ENCODE measurements around the gene OTOGL. TPM values are rescaled to one million over a fixed set of nuclear protein-coding genes. Genes with fewer than 3 reads are reported as not detected.

The OTOGL gene
- polyA plus RNA-seq, 1 of the 3 experiments (the other 2 are of a cell fraction): 0.61 TPM

- Histone ChIP-seq H3K36me3 (replicated peaks in 1 of 2; ENCODE audit: control insufficient read depth in 1 of 2, insufficient read depth in 2 of 2, low read length in 1 of 2) (no peaks in the 10 kb centered on the region), H2AFZ (ENCODE audit: low read depth) (peak overlapping the region; percentile 22; the same call in 1 of the 2 replicates)
Measured at GRCh38 chr12:80193865-80194264, 94.5 kb downstream of the OTOGL start.

More at GRCh38 chr12:80193865-80194264, 94.5 kb downstream of the OTOGL start:
- H3K9ac ChIP-seq: no peak overlapping the region
- H3K79me2 ChIP-seq (ENCODE audit: insufficient read depth): no peaks in the 10 kb centered on the region
- H3K27me3 ChIP-seq (ENCODE audit: insufficient read depth): no peaks in the 10 kb centered on the region
- no peak for TF ChIP-seq EZH2phosphoT487 (IDR thresholded peaks at IDR 0.05; ENCODE audit: borderline replicate concordance, low read depth)
- TF ChIP-seq SMC3 (IDR thresholded peaks at IDR 0.05; ENCODE audit: low read depth, low read length): no peak
- no peak for TF ChIP-seq PBX3 (IDR thresholded peaks at IDR 0.05)
- no peak for TF ChIP-seq REST (IDR thresholded peaks at IDR 0.05; ENCODE audit: low read depth, low read length)
- TF ChIP-seq FOSL2 (IDR thresholded peaks at IDR 0.05; ENCODE audit: borderline replicate concordance, low read depth): no peak
- no peak for TF ChIP-seq FOXM1 (IDR thresholded peaks at IDR 0.05; ENCODE audit: low read depth)
- no peak for TF ChIP-seq ELF1 (IDR thresholded peaks at IDR 0.05)
- TF ChIP-seq JUND (IDR thresholded peaks at IDR 0.05): no peak
- no peak for TF ChIP-seq TAF1 (IDR thresholded peaks at IDR 0.05; ENCODE audit: borderline replicate concordance, low read depth, low read length)
- H3K9me3 ChIP-seq: no peaks in the 10 kb centered on the region
- CTCF ChIA-PET: no interaction called here
- no peak overlapping the region for H3K4me3 ChIP-seq (ENCODE audit: low read depth in 2 of 2, low read length in 1 of 2)
- no peaks in the 10 kb centered on the region for H4K20me1 ChIP-seq (ENCODE audit: insufficient read depth)
- no peaks in the 10 kb centered on the region for H3K9me2 ChIP-seq
- no peaks in the 10 kb centered on the region for H3K4me1 ChIP-seq (ENCODE audit: control insufficient read depth in 1 of 2, insufficient read depth in 2 of 2, low read depth in 1 of 2, low read length in 1 of 2)
- no peak for DNase-seq
- POLR2A ChIA-PET: no interaction called here
- H3K27ac ChIP-seq (ENCODE audit: low read depth in 2 of 2, low read length in 1 of 2): no peak overlapping the region
- 20% methylated on average over 4 of the region's 4 CpGs for WGBS (ENCODE audit: low lambda C conversion rate)
- peaks cover 5% of the 10 kb centered on the region for H3F3A ChIP-seq (replicated peaks; ENCODE audit: insufficient read depth)
- H3K4me2 ChIP-seq: no peak overlapping the region
